ENCODE results near the gene ZNRF2. TPM values are rescaled to one million over a fixed set of nuclear protein-coding genes. Genes with fewer than 3 reads are reported as not detected.
A peak's percentile ranks its signal among the peaks of the same experiment; 100 is the strongest.

ZNRF2 gene
- total RNA-seq, 4 donors from 2014 or later, result 19.6 to 26.3 (median 22.5) TPM

DNA sequence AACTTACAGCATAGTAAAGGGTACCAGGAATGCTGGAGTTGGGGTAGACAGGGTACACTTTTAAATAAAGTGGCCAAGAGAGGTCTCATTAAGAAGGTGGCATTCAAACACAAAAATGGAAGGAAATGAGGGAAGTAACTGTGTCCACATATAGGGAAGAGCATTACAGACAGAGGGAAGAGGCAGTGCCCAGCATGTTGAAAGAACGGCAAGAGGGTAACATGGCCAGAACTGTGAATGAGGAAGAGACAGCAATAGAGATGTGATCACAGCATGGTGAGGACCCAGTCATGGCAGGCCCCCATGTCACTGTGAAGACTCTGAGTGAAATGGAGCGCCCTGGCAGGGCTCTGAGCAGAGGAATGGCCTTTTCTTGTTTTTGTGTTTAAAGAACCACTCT, 35.1 kb upstream of the ZNRF2 start:
- no peaks in the 10 kb centered on the region for H3K36me3 ChIP-seq
- no peak for DNase-seq
- no peaks in the 10 kb centered on the region for H3K9me3 ChIP-seq
- peaks cover 0 to 16% (median 8%) of the 10 kb centered on the region in 3 donors for H3K4me1 ChIP-seq
- no peaks in the 10 kb centered on the region for H3K27me3 ChIP-seq
- intact Hi-C loops (cut with DNase I), result no loop called here
- no peak overlapping the region for H3K27ac ChIP-seq
- 85 to 88% methylated on average over 2 of the region's 2 CpGs for WGBS, 2 donors
- no peak overlapping the region for H3K4me3 ChIP-seq
- no peak for TF ChIP-seq POLR2A (IDR thresholded peaks at IDR 0.05)
- TF ChIP-seq CTCF (IDR thresholded peaks at IDR 0.05), result no peak

GRCh38 chr7:30249986-30250774, 34.2 kb upstream of the ZNRF2 start:
- no peaks in the 10 kb centered on the region for H3K27me3 ChIP-seq
- 71 to 76% methylated on average over 2 of the region's 2 CpGs for WGBS, 2 donors
- TF ChIP-seq CTCF (IDR thresholded peaks at IDR 0.05), result no peak
- no peak for TF ChIP-seq POLR2A (IDR thresholded peaks at IDR 0.05)
- intact Hi-C loops (cut with DNase I), result no loop called here
- H3K9me3 ChIP-seq, result no peaks in the 10 kb centered on the region
- peaks cover 0 to 20% (median 8%) of the 10 kb centered on the region in 3 donors for H3K4me1 ChIP-seq
- no peak overlapping the region for H3K27ac ChIP-seq
- no peak for DNase-seq
- H3K36me3 ChIP-seq, result no peaks in the 10 kb centered on the region
- H3K4me3 ChIP-seq, result no peak overlapping the region

- DNase-seq, result no peak
Observed at GRCh38 chr7:30251708-30252329, 32.6 kb upstream of the ZNRF2 start.

GRCh38 chr7:30252885-30253795, 31.3 kb upstream of the ZNRF2 start:
- 54 to 87% methylated on average over 7 of the region's 7 CpGs for WGBS, 2 donors
- Histone ChIP-seq H3K27me3 (no peaks in the 10 kb centered on the region), H3K4me1 (peaks cover 0 to 20% (median 8%) of the 10 kb centered on the region in 3 donors), H3K4me3 (no peak overlapping the region), H3K9me3 (no peaks in the 10 kb centered on the region), H3K36me3 (no peaks in the 10 kb centered on the region), H3K27ac (peak overlapping the region in 1 of 4 donors; percentile 2)
- no peak for DNase-seq
- intact Hi-C loops (cut with DNase I), result no loop called here
- TF ChIP-seq CTCF (IDR thresholded peaks at IDR 0.05) (no peak), POLR2A (IDR thresholded peaks at IDR 0.05) (no peak)

More at GRCh38 chr7:30251708-30252329, 32.6 kb upstream of the ZNRF2 start:
- intact Hi-C loops (cut with DNase I), result no loop called here
- WGBS, 2 donors, result 91 to 94% methylated on average over 7 of the region's 7 CpGs
- H3K4me3 ChIP-seq, result no peak overlapping the region
- H3K36me3 ChIP-seq, result no peaks in the 10 kb centered on the region
- no peaks in the 10 kb centered on the region for H3K27me3 ChIP-seq
- H3K4me1 ChIP-seq, result peaks cover 0 to 20% (median 8%) of the 10 kb centered on the region in 3 donors
- no peaks in the 10 kb centered on the region for H3K9me3 ChIP-seq
- TF ChIP-seq CTCF (IDR thresholded peaks at IDR 0.05) (no peak), POLR2A (IDR thresholded peaks at IDR 0.05) (no peak)
- H3K27ac ChIP-seq, result no peak overlapping the region

Measured in esophagus squamous epithelium (tissue), 5 donors.